Ishikawa (cell line): Measurements from ENCODE around the gene TBL1X.

Experiments used
- FOXM1 ChIP-seq: IDR thresholded peaks from 2 replicates; pipeline ENCODE4 v1.6.1; 2012; ENCODE audit warnings: low read depth, borderline replicate concordance
- REST ChIP-seq: IDR thresholded peaks from 2 replicates; pipeline ENCODE4 v1.6.1; 2012; ENCODE audit warnings: low read depth, mild to moderate bottlenecking
- TAF1 ChIP-seq: IDR thresholded peaks from 2 replicates; pipeline ENCODE4 v1.6.1; 2012; ENCODE audit warnings: low read depth, mild to moderate bottlenecking
- ZBTB7A ChIP-seq: IDR thresholded peaks from 2 replicates; pipeline ENCODE4 v1.6.1; 2012; ENCODE audit warnings: low read depth
- TF ChIP-seq, protein P1 (sequence below): IDR thresholded peaks from 2 replicates; pipeline ENCODE4 v1.6.1; 2012

DNA sequence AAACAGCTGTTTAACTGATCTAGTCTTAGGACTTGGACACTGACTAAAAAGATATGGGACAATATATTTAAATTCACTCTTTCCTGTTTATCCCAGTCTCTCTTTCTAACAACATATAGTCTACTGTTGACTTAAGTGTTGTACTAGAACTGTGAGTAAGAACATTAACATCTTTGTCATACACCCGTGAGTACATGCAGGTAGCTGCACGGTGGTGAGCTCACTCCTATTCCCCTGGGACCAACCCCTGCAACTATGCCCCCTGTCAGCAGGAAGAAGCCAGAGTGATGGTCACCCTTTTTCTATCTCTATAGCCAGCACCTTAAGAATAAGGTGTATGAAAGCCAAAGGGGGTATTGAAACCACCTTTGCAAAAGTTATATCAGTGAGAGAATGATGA is 17.6 kb downstream of the TBL1X start:
- TF ChIP-seq REST = no peak
- TF ChIP-seq FOXM1 = no peak
- TF ChIP-seq, protein P1, sequence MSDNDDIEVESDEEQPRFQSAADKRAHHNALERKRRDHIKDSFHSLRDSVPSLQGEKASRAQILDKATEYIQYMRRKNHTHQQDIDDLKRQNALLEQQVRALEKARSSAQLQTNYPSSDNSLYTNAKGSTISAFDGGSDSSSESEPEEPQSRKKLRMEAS = no peak
- TF ChIP-seq ZBTB7A = no peak
- no peak for TF ChIP-seq TAF1
